ENCODE measurements around the gene CHRNB1.
"Not testable (repeated sequence)": the region's sequence is repeated elsewhere in the genome, so short reads cannot be mapped to it uniquely, and the experiment has no call there.

Gene CHRNB1

GRCh38 chr17:7468290-7468689 is 23.4 kb downstream of the CHRNB1 start:
- no peak for DNase-seq (ENCODE audit: low read depth)

GRCh38 chr17:7468804-7469389 is 24.0 kb downstream of the CHRNB1 start:
- no peak for DNase-seq (ENCODE audit: low read depth)

- DNase-seq (ENCODE audit: low read depth) = not testable (repeated sequence)
These were observed 25.0 kb downstream of the CHRNB1 start for GRCh38 chr17:7469843-7470242.

GRCh38 chr17:7470457-7470973 is 25.7 kb downstream of the CHRNB1 start:
- not testable (repeated sequence) for DNase-seq (ENCODE audit: low read depth)

GRCh38 chr17:7471729-7472128 is 26.9 kb downstream of the CHRNB1 start:
- no peak for DNase-seq (ENCODE audit: low read depth)

- not testable (repeated sequence) for DNase-seq (ENCODE audit: low read depth)
These were observed 29.9 kb downstream of the CHRNB1 start for GRCh38 chr17:7474767-7475166.

DNA sequence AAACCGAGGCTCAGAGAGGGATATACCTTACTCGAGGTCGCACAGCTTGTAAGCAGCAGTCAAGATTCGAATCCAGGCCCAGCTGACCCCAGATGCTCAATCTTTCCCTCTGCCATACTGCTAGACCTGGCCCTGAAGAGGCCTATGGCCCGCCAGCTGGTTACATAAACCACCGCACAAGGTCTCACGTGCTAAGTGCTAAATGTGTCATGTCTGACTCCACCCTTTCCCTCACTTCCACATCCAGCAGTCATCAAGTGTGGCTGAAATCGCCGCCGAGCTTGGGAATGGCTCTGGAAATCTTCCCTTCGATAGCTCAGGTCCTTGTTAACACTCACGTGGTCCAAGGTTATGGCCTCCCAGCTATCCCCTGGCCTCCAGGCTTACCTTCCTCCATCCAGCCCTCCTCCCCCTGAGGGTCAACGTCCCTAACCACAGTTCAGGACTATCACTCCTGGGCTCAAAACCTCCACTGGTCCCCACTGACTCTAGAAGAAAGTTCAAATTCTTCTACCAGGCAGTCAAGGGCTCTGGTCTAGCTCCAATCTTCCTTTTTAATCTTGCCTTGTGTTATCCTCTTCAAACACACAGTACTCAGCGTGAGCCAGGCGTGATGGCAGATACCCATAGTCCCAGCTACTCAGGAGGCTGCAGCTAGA is 31.0 kb downstream of the CHRNB1 start:
- no peak for DNase-seq (ENCODE audit: low read depth)

- no peak for DNase-seq (ENCODE audit: low read depth)
These were observed 31.6 kb downstream of the CHRNB1 start for GRCh38 chr17:7476494-7476893.

DNA sequence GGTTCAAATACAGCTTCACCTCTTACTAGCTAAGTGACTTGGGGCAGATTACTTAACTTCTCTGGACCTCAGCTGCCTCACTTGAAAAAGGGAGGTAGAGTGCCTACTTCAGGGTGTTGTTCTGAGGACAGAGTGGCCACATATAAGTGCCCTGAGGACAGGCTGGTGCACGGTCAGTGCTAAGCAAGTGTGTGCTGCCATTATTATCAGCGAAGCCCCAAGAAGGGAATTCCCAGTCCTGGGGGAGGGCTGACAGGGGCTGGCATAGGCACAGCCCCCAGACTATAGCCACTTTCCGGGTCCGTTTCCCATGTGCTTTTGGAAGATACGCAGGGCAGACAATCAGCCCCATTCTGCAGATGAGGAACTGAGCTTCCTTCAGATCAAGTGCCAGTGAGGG is 32.1 kb downstream of the CHRNB1 start:
- DNase-seq (ENCODE audit: low read depth) = no peak

- no peak for DNase-seq (ENCODE audit: low read depth)
These were observed 32.8 kb downstream of the CHRNB1 start for GRCh38 chr17:7477392-7478275.

GRCh38 chr17:7478276-7479212 is 33.7 kb downstream of the CHRNB1 start:
- peak; percentile 40 for DNase-seq (ENCODE audit: low read depth)

GRCh38 chr17:7479213-7480088 is 34.6 kb downstream of the CHRNB1 start, which contains the start of gene ZBTB4:
ZBTB4 (minus strand) TSS chr17:7479631; CDS start chr17:7466801, 12,830 bp downstream.
- DNase-seq (ENCODE audit: low read depth) = peak; percentile 32

- no peak for DNase-seq (ENCODE audit: low read depth)
These were observed 35.2 kb downstream of the CHRNB1 start for GRCh38 chr17:7480089-7480384.

DNA sequence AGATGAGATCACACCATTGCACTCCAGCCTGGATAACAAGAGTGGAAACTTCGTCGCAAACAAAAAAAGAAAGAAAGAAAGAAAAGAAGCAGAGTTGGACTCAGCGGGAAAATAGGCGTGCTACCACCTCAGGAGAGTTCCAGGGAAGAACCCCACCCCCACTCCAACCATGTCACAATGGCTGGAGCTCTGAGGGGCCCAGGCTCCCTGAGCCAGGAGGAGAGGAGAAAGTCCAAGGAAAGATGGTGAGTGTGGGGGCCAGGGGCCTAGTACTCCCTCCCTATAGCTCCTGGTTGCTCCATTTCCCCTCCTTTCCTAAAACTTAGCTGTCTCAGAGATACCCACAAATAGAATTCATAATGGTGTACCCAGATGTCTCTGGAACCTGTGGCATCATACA is 36.4 kb downstream of the CHRNB1 start, which contains the start of gene SLC35G6:
SLC35G6 (plus strand) TSS at position 172 of the 400 bp plus-strand sequence; CDS start at position 243, 71 bp downstream.
- DNase-seq (ENCODE audit: low read depth) = not testable (repeated sequence)

- DNase-seq (ENCODE audit: low read depth) = not testable (repeated sequence)
These were observed 37.2 kb downstream of the CHRNB1 start for GRCh38 chr17:7481842-7482741.

- not testable (repeated sequence) for DNase-seq (ENCODE audit: low read depth)
These were observed 37.9 kb downstream of the CHRNB1 start for GRCh38 chr17:7482742-7483088.

GRCh38 chr17:7483255-7484066 is 38.6 kb downstream of the CHRNB1 start:
- peak; percentile 91 for DNase-seq (ENCODE audit: low read depth)

- DNase-seq (ENCODE audit: low read depth) = peak; percentile 97
These were observed 39.4 kb downstream of the CHRNB1 start, which contains the start of gene POLR2A for GRCh38 chr17:7484067-7484918. POLR2A (plus strand) TSS chr17:7484366.

All from stimulated activated CD8-positive, alpha-beta memory T cell treated with anti-CD3 and anti-CD28 coated beads, Interleukin-15, amount 100 ng/mL, for 1 hour (primary cell).